Measurements from ENCODE around the gene MYL6B. TPM values are rescaled to one million over a fixed set of nuclear protein-coding genes. Genes with fewer than 3 reads are reported as not detected.

MYL6B gene
- total RNA-seq, 3 donors from 2014 or later (not counting 1 experiment from before 2014, with no cell fraction given), result 6.7 to 8.9 (median 7.4) TPM

DNA sequence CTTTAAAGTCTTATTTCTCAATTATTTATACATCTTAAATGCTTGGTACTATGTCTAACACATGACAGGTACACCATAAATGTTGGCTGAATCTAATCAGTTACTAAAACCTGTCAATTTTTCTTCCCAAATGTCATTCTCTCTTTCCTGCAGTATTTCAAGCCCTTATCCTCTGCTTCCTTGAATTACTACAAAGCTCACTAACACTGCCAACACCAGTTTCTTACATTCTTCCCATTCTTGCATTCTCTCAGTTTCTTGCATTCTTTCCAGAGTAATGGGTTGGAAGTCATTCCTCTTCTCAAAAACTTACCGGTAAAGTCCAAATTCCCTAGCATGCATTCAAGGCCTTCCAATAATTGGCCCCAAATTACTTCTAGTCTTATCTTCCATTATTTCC, 46.4 kb downstream of the MYL6B start:
- TF ChIP-seq, protein P1, sequence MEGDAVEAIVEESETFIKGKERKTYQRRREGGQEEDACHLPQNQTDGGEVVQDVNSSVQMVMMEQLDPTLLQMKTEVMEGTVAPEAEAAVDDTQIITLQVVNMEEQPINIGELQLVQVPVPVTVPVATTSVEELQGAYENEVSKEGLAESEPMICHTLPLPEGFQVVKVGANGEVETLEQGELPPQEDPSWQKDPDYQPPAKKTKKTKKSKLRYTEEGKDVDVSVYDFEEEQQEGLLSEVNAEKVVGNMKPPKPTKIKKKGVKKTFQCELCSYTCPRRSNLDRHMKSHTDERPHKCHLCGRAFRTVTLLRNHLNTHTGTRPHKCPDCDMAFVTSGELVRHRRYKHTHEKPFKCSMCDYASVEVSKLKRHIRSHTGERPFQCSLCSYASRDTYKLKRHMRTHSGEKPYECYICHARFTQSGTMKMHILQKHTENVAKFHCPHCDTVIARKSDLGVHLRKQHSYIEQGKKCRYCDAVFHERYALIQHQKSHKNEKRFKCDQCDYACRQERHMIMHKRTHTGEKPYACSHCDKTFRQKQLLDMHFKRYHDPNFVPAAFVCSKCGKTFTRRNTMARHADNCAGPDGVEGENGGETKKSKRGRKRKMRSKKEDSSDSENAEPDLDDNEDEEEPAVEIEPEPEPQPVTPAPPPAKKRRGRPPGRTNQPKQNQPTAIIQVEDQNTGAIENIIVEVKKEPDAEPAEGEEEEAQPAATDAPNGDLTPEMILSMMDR (IDR thresholded peaks at IDR 0.05), result no peak
- no peaks in the 10 kb centered on the region for H3K9me3 ChIP-seq (ENCODE audit: control insufficient read depth, insufficient read depth, low read length)
- H3K27ac Mint-ChIP-seq, result no peak overlapping the region
- no peak for DNase-seq
- no peaks in the 10 kb centered on the region for H3K36me3 ChIP-seq (ENCODE audit: control insufficient read depth, insufficient read depth, low read length)
- H3K27me3 ChIP-seq (ENCODE audit: control insufficient read depth, insufficient read depth, low read length), result no peaks in the 10 kb centered on the region
- intact Hi-C loops (cut with micrococcal nuclease), result loop anchor here (10.0 kb wide), 1 partner anchor 154 kb away; the partner anchor contains the start of gene RPS26
- H3K9me3 Mint-ChIP-seq, result no peaks in the 10 kb centered on the region
- no peaks in the 10 kb centered on the region for H3K4me1 Mint-ChIP-seq
- 100% methylated on average over 1 of the region's 1 CpG for WGBS (ENCODE audit: insufficient coverage)
- H3K36me3 Mint-ChIP-seq, result no peaks in the 10 kb centered on the region
- ATAC-seq, result no peak
- H3K4me3 Mint-ChIP-seq, result no peak overlapping the region
- no peak overlapping the region for H3K4me3 ChIP-seq (ENCODE audit: low read length)
- no peak overlapping the region for H3K27ac ChIP-seq (ENCODE audit: low read length)
- H3K27me3 Mint-ChIP-seq (ENCODE audit: low read depth in 2 of 2), result no peaks in the 10 kb centered on the region
- H3K4me1 ChIP-seq (ENCODE audit: control insufficient read depth, insufficient read depth, low read length), result no peaks in the 10 kb centered on the region

- no peak for ATAC-seq
- no peak overlapping the region for H3K4me3 Mint-ChIP-seq
- Histone ChIP-seq H3K4me3 (ENCODE audit: low read length) (no peak overlapping the region), H3K36me3 (ENCODE audit: control insufficient read depth, insufficient read depth, low read length) (peaks cover 28% of the 10 kb centered on the region), H3K27ac (ENCODE audit: low read length) (no peak overlapping the region), H3K9me3 (ENCODE audit: control insufficient read depth, insufficient read depth, low read length) (no peaks in the 10 kb centered on the region), H3K4me1 (ENCODE audit: control insufficient read depth, insufficient read depth, low read length) (no peaks in the 10 kb centered on the region), H3K27me3 (ENCODE audit: control insufficient read depth, insufficient read depth, low read length) (no peaks in the 10 kb centered on the region)
- DNase-seq, result no peak
- no peaks in the 10 kb centered on the region for H3K9me3 Mint-ChIP-seq
- WGBS (ENCODE audit: insufficient coverage), result 81% methylated on average over 1 of the region's 1 CpG
- peaks cover 4% of the 10 kb centered on the region for H3K36me3 Mint-ChIP-seq
- H3K27me3 Mint-ChIP-seq (ENCODE audit: low read depth in 2 of 2), result no peaks in the 10 kb centered on the region
- intact Hi-C loops (cut with micrococcal nuclease), result no loop called here
- H3K27ac Mint-ChIP-seq, result peak overlapping the region in 1 of 2 donors; percentile 47
- no peaks in the 10 kb centered on the region for H3K4me1 Mint-ChIP-seq
- TF ChIP-seq, protein P1 (IDR thresholded peaks at IDR 0.05), result no peak
These were observed 50.0 kb downstream of the MYL6B start for GRCh38 chr12:56202366-56202765.

- no peak overlapping the region for H3K4me3 ChIP-seq (ENCODE audit: low read length)
- Mint-ChIP-seq H3K36me3 (peaks cover 9% of the 10 kb centered on the region), H3K4me3 (no peak overlapping the region), H3K9me3 (no peaks in the 10 kb centered on the region), H3K27me3 (ENCODE audit: low read depth in 2 of 2) (no peaks in the 10 kb centered on the region), H3K27ac (peak overlapping the region in 1 of 2 donors; percentile 47), H3K4me1 (no peaks in the 10 kb centered on the region)
- TF ChIP-seq, protein P1 (IDR thresholded peaks at IDR 0.05), result no peak
- no peaks in the 10 kb centered on the region for H3K27me3 ChIP-seq (ENCODE audit: control insufficient read depth, insufficient read depth, low read length)
- intact Hi-C loops (cut with micrococcal nuclease), result no loop called here
- no peak overlapping the region for H3K27ac ChIP-seq (ENCODE audit: low read length)
- DNase-seq, result no peak
- H3K4me1 ChIP-seq (ENCODE audit: control insufficient read depth, insufficient read depth, low read length), result no peaks in the 10 kb centered on the region
- H3K36me3 ChIP-seq (ENCODE audit: control insufficient read depth, insufficient read depth, low read length), result peaks cover 32% of the 10 kb centered on the region
- no peak for ATAC-seq
- no peaks in the 10 kb centered on the region for H3K9me3 ChIP-seq (ENCODE audit: control insufficient read depth, insufficient read depth, low read length)
- no CpG with 5 or more reads among the region's 2 CpGs for WGBS (ENCODE audit: insufficient coverage)
These were observed 50.5 kb downstream of the MYL6B start for GRCh38 chr12:56202838-56203237.

DNA sequence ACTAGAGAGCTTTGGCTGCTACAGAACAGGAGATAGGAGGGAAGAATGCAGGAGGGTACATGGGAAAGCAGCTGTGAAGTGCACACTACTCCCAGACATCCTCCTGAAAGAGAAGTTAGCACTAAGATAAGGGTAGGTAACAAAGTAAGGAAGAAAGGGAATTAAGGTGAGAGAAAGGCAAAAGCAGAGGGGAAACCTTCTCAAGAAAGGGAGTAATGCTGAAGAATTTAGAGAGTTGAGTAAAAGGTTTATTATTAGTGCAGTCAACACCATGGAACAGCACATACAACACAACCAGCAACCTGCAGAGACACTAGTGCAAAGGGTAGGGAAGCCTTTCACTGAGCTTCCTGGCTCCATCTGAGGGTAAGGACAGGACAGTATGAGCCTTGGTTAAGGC, 51.9 kb downstream of the MYL6B start:
- no peaks in the 10 kb centered on the region for H3K27me3 Mint-ChIP-seq (ENCODE audit: low read depth in 2 of 2)
- Histone ChIP-seq H3K27me3 (ENCODE audit: control insufficient read depth, insufficient read depth, low read length) (no peaks in the 10 kb centered on the region), H3K27ac (ENCODE audit: low read length) (no peak overlapping the region), H3K4me1 (ENCODE audit: control insufficient read depth, insufficient read depth, low read length) (no peaks in the 10 kb centered on the region), H3K9me3 (ENCODE audit: control insufficient read depth, insufficient read depth, low read length) (no peaks in the 10 kb centered on the region), H3K4me3 (ENCODE audit: low read length) (no peak overlapping the region), H3K36me3 (ENCODE audit: control insufficient read depth, insufficient read depth, low read length) (peaks cover 37% of the 10 kb centered on the region)
- TF ChIP-seq, protein P1 (IDR thresholded peaks at IDR 0.05), result no peak
- no peaks in the 10 kb centered on the region for H3K4me1 Mint-ChIP-seq
- H3K36me3 Mint-ChIP-seq, result peaks cover 9% of the 10 kb centered on the region
- DNase-seq (no peak), ATAC-seq (no peak)
- peak overlapping the region in 1 of 2 donors; percentile 56 for H3K27ac Mint-ChIP-seq
- no peak overlapping the region for H3K4me3 Mint-ChIP-seq
- intact Hi-C loops (cut with micrococcal nuclease), result no loop called here
- H3K9me3 Mint-ChIP-seq, result no peaks in the 10 kb centered on the region
